HepG2 (cell line): ENCODE results near the gene MRPL58. TPM values are rescaled to one million over a fixed set of nuclear protein-coding genes. Genes with fewer than 3 reads are reported as not detected.
A peak's percentile ranks its signal among the peaks of the same experiment; 100 is the strongest.

Experiments used
- CBX5 ChIP-seq: sonication (generic); formaldehyde crosslinking; IDR thresholded peaks from 2 replicates; pipeline ENCODE4 v1.4.0; 2020; ENCODE audit warnings: missing genetic modification reagents, borderline replicate concordance
- CEBPG ChIP-seq: IDR thresholded peaks from 2 replicates; pipeline ENCODE4 v1.6.1; 2016
- ELF1 ChIP-seq: sonication (generic); formaldehyde crosslinking; IDR thresholded peaks from 2 replicates; pipeline ENCODE4 v1.4.0; 2020; ENCODE audit warnings: missing genetic modification reagents
- FOSL1 ChIP-seq: sonication (generic); formaldehyde crosslinking; IDR thresholded peaks from 2 replicates; pipeline ENCODE4 v1.9.0; 2021; ENCODE audit warnings: missing genetic modification reagents, borderline replicate concordance
- FOXP1 ChIP-seq, 2 experiments: fragments of 450-650 bp in 1 of 2; IDR thresholded peaks; 2 replicates each; pipeline ENCODE4 v1.6.1; 2017 to 2018; ENCODE audit warnings: antibody characterized with exemption in 1 of 2
- HNRNPH1 ChIP-seq: fragments of 200-400 bp; formaldehyde crosslinking; optimal IDR thresholded peaks from 2 replicates; pipeline ENCODE3; 2017; ENCODE audit warnings: mild to moderate bottlenecking, low read depth, low read length
- HOXA9 ChIP-seq: sonication (generic); formaldehyde crosslinking; IDR thresholded peaks from 2 replicates; pipeline ENCODE4 v1.8.1; 2022; ENCODE audit warnings: missing genetic modification reagents, mild to moderate bottlenecking, moderate library complexity, borderline replicate concordance
- KAT8 ChIP-seq: IDR thresholded peaks from 2 replicates; pipeline ENCODE4 v1.6.1; 2016; ENCODE audit warnings: missing genetic modification reagents, missing compliant biosample characterization
- MYC ChIP-seq: sonication (generic); formaldehyde crosslinking; IDR thresholded peaks from 2 replicates; pipeline ENCODE4 v1.9.0; 2021; ENCODE audit warnings: missing genetic modification reagents, borderline replicate concordance
- NONO ChIP-seq, 2 experiments: fragments of 450-650 bp in 1 of 2; sonication (generic) in 1 of 2; formaldehyde crosslinking in 1 of 2; IDR thresholded peaks in 1 of 2; conservative IDR thresholded peaks in 1 of 2; 2 replicates each; pipeline versions ENCODE4 v1.6.1 to v1.8.0; 2017 to 2022; ENCODE audit warnings: mild to moderate bottlenecking in 1 of 2, missing genetic modification reagents in 1 of 2, moderate library complexity in 1 of 2
- PCBP2 ChIP-seq: fragments of 200-400 bp; formaldehyde crosslinking; optimal IDR thresholded peaks from 2 replicates; pipeline ENCODE3; 2018; ENCODE audit warnings: low read length, low read depth; ENCODE audit not compliant: poor library complexity, severe bottlenecking
- RBM39 ChIP-seq: fragments of 200-400 bp; formaldehyde crosslinking; IDR thresholded peaks from one replicate; pipeline ENCODE4 v1.6.1; 2018; ENCODE audit warnings: antibody characterized with exemption, mild to moderate bottlenecking, low read depth, low read length; ENCODE audit not compliant: poor library complexity, severe bottlenecking
- SALL2 ChIP-seq: sonication (generic); formaldehyde crosslinking; IDR thresholded peaks from 2 replicates; pipeline ENCODE4 v1.8.1; 2023; ENCODE audit warnings: mild to moderate bottlenecking, missing genetic modification reagents, inconsistent platforms
- SMC3 ChIP-seq: IDR thresholded peaks from 2 replicates; pipeline ENCODE4 v1.6.1; 2011; ENCODE audit warnings: low read length, improper control_type of control experiment
- SUZ12 ChIP-seq: fragments of 150-350 bp; IDR thresholded peaks from 2 replicates; pipeline ENCODE4 v1.6.1; 2014; ENCODE audit warnings: low read depth, low read length
- TAF1 ChIP-seq: sonication (generic); formaldehyde crosslinking; IDR thresholded peaks from 2 replicates; pipeline ENCODE4 v1.4.0; 2020; ENCODE audit warnings: missing genetic modification reagents
- ZIK1 ChIP-seq: sonication (generic); formaldehyde crosslinking; IDR thresholded peaks from 2 replicates; pipeline ENCODE4 v1.5.0; 2020; ENCODE audit warnings: mild to moderate bottlenecking, low read depth, missing genetic modification reagents, borderline replicate concordance
- ZNF550 ChIP-seq: sonication (generic); formaldehyde crosslinking; IDR thresholded peaks from 2 replicates; pipeline ENCODE4 v1.4.0; 2020; ENCODE audit warnings: mild to moderate bottlenecking, missing genetic modification reagents, borderline replicate concordance
- polyA plus RNA-seq, 8 experiments: library from polyadenylated mRNA; depleted of rRNA in 3 of 8; stranded (reverse) in 7 of 8; unstranded in 1 of 8; fragments of >200 nt; fragmentation: Illumina TruSeq in 4 of 8; extraction: Trizol in 4 of 8; gene quantifications; 2 replicates each; pipeline versions ENCODE4 v1.2.1 to v1.2.3, GENCODE V29; 2011 to 2016; ENCODE audit warnings: low read depth in 4 of 8, missing spikeins in 1 of 8, mixed read lengths in 1 of 8; ENCODE audit not compliant: insufficient read depth in 1 of 8
- total RNA-seq, 5 experiments: library from RNA; depleted of rRNA; stranded (reverse); fragments of >200 nt; fragmentation: Illumina TruSeq; extraction: Trizol; gene quantifications; 2 replicates each; pipeline ENCODE4 v1.2.3, GENCODE V29; 2016; ENCODE audit warnings: low read depth in 1 of 5
- TF ChIP-seq, protein P1 (sequence below): sonication (generic); formaldehyde crosslinking; IDR thresholded peaks from one replicate; pipeline ENCODE4 v1.5.1; 2020; ENCODE audit warnings: mild to moderate bottlenecking, missing genetic modification reagents; ENCODE audit errors: not compliant biosample characterization
- TF ChIP-seq, protein P2 (sequence below): sonication (generic); formaldehyde crosslinking; IDR thresholded peaks from 2 replicates; pipeline ENCODE4 v1.8.1; 2022; ENCODE audit warnings: mild to moderate bottlenecking, missing genetic modification reagents

MRPL58 gene
- total and polyA plus RNA-seq, 2 of the 13 experiments (the other 11 are each of a cell fraction or from before 2014, with no cell fraction given) = 44.9 to 68.9 TPM

DNA sequence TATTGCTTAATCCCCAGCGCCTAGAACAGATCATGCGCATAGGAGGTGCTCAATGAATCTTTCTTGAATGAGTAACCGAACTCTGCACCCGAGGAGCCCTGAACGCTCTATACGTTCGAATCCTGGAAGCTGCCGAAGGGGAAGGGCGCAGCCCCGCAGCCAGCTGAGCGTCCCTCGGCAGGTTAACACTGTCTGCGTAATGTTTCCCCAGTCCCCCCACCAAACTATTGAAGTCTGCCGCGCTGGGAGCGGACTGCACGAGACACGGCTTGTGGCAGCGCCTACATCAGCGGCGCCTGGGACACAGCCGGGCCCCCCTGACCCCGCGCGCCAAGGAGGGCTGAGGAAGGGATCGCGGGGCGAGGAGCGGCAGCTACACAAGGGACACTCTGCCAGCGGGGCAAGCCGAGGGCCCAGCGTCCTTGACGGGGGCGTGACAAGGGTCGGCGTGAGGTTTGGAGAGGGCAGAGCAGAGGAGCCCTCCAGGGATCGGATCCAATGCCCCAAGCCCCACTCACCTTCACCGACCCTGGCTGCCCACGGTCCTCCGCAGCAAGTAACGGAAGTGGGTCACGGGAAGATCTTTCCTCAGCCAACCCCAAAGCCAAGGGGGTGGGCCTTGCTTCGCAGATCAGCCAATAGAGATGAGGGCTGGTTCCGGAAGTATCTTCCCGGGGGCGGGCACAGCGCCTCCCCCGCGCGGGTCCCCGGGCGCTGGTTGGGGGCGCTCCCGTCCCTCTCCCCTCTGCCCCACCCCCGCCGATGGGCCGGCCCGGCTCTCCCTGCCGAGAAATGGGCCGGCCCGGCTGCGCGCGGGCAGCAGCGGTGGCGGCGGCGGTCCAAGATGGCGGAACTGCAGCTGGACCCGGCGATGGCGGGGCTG, 34.2 kb downstream of the MRPL58 start, which contains the start of the genes ATP5PD and KCTD2 (continued):
- TF ChIP-seq ZIK1 (CRISPR knock-in tag) = peak; percentile 48; the same call in 1 of the 2 replicates
- TF ChIP-seq ELF1 (CRISPR knock-in tag) = peak; percentile 92
- TF ChIP-seq, protein P1, sequence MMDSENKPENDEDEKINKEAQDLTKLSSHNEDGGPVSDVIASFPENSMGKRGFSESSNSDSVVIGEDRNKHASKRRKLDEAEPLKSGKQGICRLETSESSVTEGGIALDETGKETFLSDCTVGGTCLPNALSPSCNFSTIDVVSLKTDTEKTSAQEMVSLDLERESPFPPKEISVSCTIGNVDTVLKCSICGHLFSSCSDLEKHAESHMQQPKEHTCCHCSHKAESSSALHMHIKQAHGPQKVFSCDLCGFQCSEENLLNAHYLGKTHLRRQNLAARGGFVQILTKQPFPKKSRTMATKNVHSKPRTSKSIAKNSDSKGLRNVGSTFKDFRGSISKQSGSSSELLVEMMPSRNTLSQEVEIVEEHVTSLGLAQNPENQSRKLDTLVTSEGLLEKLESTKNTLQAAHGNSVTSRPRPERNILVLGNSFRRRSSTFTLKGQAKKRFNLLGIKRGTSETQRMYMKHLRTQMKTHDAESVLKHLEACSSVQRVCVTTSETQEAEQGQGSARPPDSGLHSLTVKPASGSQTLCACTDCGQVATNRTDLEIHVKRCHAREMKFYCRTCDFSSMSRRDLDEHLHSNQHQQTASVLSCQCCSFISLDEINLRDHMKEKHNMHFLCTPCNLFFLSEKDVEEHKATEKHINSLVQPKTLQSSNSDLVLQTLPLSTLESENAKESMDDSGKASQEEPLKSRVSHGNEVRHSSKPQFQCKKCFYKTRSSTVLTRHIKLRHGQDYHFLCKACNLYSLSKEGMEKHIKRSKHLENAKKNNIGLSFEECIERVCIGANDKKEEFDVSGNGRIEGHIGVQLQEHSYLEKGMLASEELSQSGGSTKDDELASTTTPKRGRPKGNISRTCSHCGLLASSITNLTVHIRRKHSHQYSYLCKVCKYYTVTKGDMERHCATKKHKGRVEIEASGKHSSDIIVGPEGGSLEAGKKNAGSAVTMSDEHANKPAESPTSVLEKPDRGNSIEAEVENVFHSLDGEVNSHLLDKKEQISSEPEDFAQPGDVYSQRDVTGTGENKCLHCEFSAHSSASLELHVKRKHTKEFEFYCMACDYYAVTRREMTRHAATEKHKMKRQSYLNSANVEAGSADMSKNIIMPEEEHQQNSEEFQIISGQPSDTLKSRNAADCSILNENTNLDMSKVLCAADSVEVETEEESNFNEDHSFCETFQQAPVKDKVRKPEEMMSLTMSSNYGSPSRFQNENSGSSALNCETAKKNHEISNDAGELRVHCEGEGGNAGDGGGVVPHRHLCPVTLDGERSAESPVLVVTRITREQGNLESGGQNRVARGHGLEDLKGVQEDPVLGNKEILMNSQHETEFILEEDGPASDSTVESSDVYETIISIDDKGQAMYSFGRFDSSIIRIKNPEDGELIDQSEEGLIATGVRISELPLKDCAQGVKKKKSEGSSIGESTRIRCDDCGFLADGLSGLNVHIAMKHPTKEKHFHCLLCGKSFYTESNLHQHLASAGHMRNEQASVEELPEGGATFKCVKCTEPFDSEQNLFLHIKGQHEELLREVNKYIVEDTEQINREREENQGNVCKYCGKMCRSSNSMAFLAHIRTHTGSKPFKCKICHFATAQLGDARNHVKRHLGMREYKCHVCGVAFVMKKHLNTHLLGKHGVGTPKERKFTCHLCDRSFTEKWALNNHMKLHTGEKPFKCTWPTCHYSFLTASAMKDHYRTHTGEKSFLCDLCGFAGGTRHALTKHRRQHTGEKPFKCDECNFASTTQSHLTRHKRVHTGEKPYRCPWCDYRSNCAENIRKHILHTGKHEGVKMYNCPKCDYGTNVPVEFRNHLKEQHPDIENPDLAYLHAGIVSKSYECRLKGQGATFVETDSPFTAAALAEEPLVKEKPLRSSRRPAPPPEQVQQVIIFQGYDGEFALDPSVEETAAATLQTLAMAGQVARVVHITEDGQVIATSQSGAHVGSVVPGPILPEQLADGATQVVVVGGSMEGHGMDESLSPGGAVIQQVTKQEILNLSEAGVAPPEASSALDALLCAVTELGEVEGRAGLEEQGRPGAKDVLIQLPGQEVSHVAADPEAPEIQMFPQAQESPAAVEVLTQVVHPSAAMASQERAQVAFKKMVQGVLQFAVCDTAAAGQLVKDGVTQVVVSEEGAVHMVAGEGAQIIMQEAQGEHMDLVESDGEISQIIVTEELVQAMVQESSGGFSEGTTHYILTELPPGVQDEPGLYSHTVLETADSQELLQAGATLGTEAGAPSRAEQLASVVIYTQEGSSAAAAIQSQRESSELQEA (CRISPR knock-in tag) = peak; percentile 84
- peak; percentile 92 for TF ChIP-seq KAT8
- peak; percentile 67; the same call in 1 of the 2 replicates for TF ChIP-seq MYC (CRISPR knock-in tag)
- no peak for TF ChIP-seq FOSL1 (CRISPR knock-in tag)
- peak; percentile 77 for TF ChIP-seq RBM39
- TF ChIP-seq ZNF550 (CRISPR knock-in tag) = 0 out of 2 replicates have a peak, but pooled peaks have one; percentile 11
- no peak for TF ChIP-seq NONO (IDR thresholded peaks at IDR 0.05)
- TF ChIP-seq NONO (CRISPR knock-in tag; conservative IDR thresholded peaks at IDR 0.05) = peak; percentile 81
- peak; percentile 89 for TF ChIP-seq TAF1
- TF ChIP-seq SMC3 = no peak; the same call in 1 of the 2 replicates
- TF ChIP-seq, protein P2, sequence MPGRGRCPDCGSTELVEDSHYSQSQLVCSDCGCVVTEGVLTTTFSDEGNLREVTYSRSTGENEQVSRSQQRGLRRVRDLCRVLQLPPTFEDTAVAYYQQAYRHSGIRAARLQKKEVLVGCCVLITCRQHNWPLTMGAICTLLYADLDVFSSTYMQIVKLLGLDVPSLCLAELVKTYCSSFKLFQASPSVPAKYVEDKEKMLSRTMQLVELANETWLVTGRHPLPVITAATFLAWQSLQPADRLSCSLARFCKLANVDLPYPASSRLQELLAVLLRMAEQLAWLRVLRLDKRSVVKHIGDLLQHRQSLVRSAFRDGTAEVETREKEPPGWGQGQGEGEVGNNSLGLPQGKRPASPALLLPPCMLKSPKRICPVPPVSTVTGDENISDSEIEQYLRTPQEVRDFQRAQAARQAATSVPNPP (CRISPR knock-in tag) = no peak; the same call in 1 of the 2 replicates
- no peak for TF ChIP-seq HOXA9
- peak; percentile 39 for TF ChIP-seq CEBPG (CRISPR knock-in tag)
- TF ChIP-seq FOXP1 (IDR thresholded peaks at IDR 0.05) = no peak
- no peak for TF ChIP-seq FOXP1 (CRISPR knock-in tag; IDR thresholded peaks at IDR 0.05)
- no peak for TF ChIP-seq SUZ12
- no peak for TF ChIP-seq PCBP2
- no peak for TF ChIP-seq HNRNPH1
- TF ChIP-seq CBX5 = no peak; the same call in 1 of the 2 replicates
- peak; percentile 88 for TF ChIP-seq SALL2
